ENCODE data around the gene CTNND2. TPM values are rescaled to one million over a fixed set of nuclear protein-coding genes. Genes with fewer than 3 reads are reported as not detected.

Gene CTNND2
- total RNA-seq, 1 experiment from 2014 or later: 7.0 TPM

- Mint-ChIP-seq H3K4me1 (peaks cover 60 to 63% of the 10 kb centered on the region in 2 experiments), H3K27ac (no peak overlapping the region)
Observed at GRCh38 chr5:11527652-11528349, 376.4 kb downstream of the CTNND2 start.

More at GRCh38 chr5:11527652-11528349, 376.4 kb downstream of the CTNND2 start:
- Histone ChIP-seq H3K4ac (ENCODE audit: low read depth, low read length) (no peak overlapping the region), H3K23ac (ENCODE audit: insufficient read length, low read depth, low read length) (no peak overlapping the region), H2BK12ac (ENCODE audit: insufficient read length, low read depth, low read length) (no peak overlapping the region), H2BK5ac (ENCODE audit: insufficient read length, low read length) (no peak overlapping the region), H2BK120ac (ENCODE audit: low read depth, low read length, poor library complexity, severe bottlenecking) (no peak overlapping the region), H4K91ac (ENCODE audit: insufficient read length, low read depth, low read length) (no peak overlapping the region), H3K56ac (ENCODE audit: insufficient read length, low read depth, low read length) (no peak overlapping the region), H3K23me2 (ENCODE audit: insufficient read length, low read depth, low read length, poor library complexity, severe bottlenecking) (no peaks in the 10 kb centered on the region), H2BK20ac (ENCODE audit: low read depth, low read length, poor library complexity, severe bottlenecking) (no peak overlapping the region), H3K79me2 (ENCODE audit: insufficient read depth, low read length) (no peaks in the 10 kb centered on the region), H3K27me3 (ENCODE audit: insufficient read depth, low read length) (no peaks in the 10 kb centered on the region), H4K5ac (ENCODE audit: insufficient read length, low read depth, low read length) (no peak overlapping the region), H3K4me2 (ENCODE audit: insufficient read depth, insufficient read length, low read length) (no peak overlapping the region), H3K27ac (ENCODE audit: insufficient read length, low read depth, low read length) (no peak overlapping the region), H3K14ac (ENCODE audit: insufficient read depth, low read length) (no peak overlapping the region), H3K4me1 (ENCODE audit: insufficient read depth, low read length) (peaks cover 12% of the 10 kb centered on the region; the same call in 1 of the 2 replicates), H3K9me3 (ENCODE audit: control insufficient read depth, low read depth, low read length) (no peaks in the 10 kb centered on the region), H3K9ac (ENCODE audit: extremely low read depth, insufficient read length, low read length) (no peak overlapping the region), H2AFZ (ENCODE audit: low read length) (no peak overlapping the region), H4K20me1 (ENCODE audit: control insufficient read depth, insufficient read depth, insufficient read length) (no peaks in the 10 kb centered on the region), H4K8ac (replicated peaks; ENCODE audit: insufficient read length, low read depth, low read length) (no peak overlapping the region), H3K79me1 (ENCODE audit: insufficient read depth, low read depth, low read length, poor library complexity, severe bottlenecking) (no peaks in the 10 kb centered on the region), H3K18ac (ENCODE audit: insufficient read length, low read depth, low read length) (no peak overlapping the region), H2BK15ac (ENCODE audit: low read depth, low read length) (no peak overlapping the region), H2AK5ac (ENCODE audit: insufficient read length, low read length) (no peak overlapping the region), H3T11ph (ENCODE audit: low read length) (no peak overlapping the region)
- no peak for TF ChIP-seq CTCF (conservative IDR thresholded peaks at IDR 0.05)
- no peak for DNase-seq
- no peaks in the 10 kb centered on the region for H3K36me3 Mint-ChIP-seq (ENCODE audit: insufficient read depth in 1 of 3, low read depth in 3 of 3)
- no peak overlapping the region for H3K4me3 Mint-ChIP-seq
- no peaks in the 10 kb centered on the region for H3K9me3 Mint-ChIP-seq
- WGBS (ENCODE audit: extremely low coverage, insufficient read length, low lambda C conversion rate): no CpG with 5 or more reads among the region's 7 CpGs
- no peaks in the 10 kb centered on the region for H3K27me3 Mint-ChIP-seq (ENCODE audit: low read depth)
